Stimulated activated CD4-positive, alpha-beta T cell treated with anti-CD3 and anti-CD28 coated beads, Interleukin-4, amount 100 ng/mL, for 24 hours (primary cell): ENCODE data around the gene PHF24.
"Not testable (repeated sequence)": the region's sequence is repeated elsewhere in the genome, so short reads cannot be mapped to it uniquely, and the experiment has no call there.

Experiments
- DNase-seq: peaks from one replicate; pipeline ENCODE4 v3.0.0-alpha.2; 2020

Gene PHF24

DNA sequence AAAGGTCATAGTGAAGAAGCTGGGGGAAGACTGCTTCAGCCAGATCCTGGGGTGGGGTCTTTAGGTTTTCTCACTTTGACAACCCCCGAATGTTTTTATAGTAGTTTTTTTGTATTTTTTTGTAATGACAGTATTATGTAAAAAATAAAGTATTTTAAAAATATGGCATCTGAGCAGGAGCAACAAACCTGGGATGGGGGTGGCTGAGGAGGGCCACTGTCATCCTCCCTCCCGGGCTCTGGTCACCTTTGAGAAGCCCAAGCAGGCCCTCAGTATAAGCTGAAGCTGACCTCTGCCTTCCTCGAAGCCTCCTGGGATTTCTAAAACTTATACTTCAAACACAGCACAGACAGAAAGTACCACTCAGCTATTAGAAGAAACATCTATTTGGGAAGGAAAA is 40.2 kb downstream of the PHF24 start:
- DNase-seq = no peak

DNA sequence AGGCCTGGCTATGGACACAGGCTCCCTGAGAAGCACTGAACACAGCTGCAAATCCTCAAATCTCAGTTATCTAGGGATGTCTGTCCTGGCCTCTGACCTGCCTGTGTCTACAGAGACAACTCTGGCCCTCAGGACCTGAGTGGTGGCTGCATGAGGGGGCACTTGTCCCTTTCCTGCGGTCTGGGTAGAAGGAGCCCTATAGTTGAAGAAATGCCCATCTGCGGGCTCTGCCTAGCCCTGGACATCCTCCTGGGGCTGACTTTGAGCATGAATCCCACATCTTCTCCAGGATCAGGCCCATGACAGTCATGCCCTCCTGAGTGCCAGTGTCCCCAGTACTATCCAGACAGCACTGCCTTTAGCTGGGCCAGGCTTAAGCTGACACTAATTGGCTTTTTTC is 41.5 kb downstream of the PHF24 start:
- no peak for DNase-seq

DNA sequence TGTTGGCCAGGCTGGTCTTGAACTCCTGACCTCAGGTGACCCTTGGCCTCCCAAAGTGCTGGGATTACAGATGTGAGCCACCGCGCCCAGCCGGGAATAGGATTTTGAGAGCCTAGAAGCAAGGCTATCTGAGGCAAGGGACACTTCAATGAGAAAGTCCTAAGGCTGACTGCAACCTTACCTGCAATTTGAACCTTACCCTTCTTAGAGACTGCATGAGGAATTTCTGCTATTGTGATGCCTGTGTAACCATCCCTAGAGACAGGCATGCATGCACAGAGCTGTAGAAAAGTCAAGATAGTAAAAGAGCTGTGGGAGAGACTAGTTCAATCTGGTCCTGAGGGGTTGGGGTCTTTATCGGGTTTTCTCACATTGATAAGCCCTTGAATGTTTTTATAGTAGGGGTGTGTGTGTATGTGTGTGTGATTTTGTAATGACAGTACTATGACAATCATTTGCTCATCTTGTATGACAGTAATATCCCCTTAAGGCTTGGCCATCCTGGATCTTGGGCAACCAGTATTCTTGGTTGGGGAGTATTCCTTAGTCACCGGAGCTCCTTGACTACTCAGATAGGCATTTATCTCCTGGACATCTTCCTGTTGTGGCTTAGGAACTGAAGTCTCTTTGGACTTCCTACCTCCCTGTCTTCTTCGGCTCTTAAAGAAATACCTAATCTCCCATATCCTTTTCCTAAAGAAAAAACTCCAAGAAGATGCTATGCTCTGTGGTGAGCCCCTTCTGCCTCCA is 42.6 kb downstream of the PHF24 start:
- DNase-seq = no peak

DNA sequence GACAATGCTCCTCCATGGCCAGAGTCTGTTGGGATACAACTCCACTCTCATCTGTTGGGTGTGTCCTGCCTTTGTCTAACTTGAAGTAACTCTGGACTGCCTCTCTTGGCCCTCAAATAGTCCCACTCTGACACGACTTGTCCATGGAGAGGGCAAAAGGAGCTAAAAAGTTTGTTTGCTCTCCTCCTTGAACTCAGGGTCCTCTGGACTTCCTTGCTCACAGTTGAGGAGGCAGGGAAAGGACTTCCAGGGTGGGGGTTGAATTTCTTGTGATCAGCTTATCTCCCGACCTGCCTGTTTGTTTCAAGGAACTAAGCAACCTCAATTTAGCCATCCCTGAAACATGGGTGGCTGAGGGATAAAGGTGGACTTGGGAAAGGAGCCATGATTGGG is 43.2 kb downstream of the PHF24 start:
- no peak for DNase-seq

DNA sequence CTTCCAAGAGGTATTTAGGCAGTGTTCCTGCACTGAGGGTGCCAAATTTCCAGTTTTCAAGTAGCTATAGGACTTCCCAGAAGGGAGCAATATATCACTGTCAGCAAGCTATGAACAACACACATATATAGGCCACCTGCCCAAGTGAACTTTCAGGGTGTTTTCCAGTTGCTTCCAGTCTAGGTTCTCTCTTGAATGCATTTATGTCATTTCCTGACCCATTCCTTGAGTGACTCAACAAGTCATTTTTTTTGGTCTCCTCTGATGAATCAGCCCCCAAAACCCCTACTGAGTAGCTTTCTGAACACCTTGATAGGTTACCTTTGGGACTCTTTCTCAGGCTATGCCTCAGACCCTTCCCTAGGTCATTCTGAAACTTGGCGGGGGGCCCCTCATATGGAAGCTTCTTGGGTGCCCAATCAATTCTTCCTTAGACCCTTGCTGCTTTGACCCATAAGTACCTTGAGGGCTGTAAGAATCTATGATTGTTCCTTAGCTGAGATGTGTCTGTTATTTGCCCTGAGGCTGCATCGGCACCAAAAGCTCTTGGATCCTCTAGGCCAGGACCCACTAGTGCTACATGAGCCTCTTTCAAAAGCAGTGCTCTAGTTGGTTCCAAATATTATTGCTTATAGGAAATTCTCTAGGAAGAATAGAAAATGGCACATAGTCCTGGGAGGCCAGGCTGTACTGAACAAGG is 43.9 kb downstream of the PHF24 start:
- DNase-seq = no peak

DNA sequence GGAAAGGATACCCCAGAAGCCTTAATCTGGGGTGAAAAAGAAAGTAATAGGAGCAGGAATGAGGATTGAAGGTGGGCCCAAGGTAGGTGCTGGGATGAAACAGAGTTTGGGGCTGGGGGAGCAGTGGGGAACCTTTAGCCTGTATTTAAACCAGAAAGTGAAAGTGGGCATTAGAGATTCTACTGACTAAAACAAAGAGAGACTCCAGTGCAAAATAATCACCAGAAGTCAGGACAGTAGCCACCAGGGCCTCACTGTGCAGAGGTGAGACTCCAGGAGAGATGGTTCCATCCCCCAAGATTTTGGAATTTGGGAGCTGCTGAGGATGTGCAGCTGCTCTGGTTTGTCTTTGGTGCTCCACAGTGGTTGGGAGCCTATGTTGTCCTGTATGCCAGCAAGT is 44.5 kb downstream of the PHF24 start:
- no peak for DNase-seq

DNA sequence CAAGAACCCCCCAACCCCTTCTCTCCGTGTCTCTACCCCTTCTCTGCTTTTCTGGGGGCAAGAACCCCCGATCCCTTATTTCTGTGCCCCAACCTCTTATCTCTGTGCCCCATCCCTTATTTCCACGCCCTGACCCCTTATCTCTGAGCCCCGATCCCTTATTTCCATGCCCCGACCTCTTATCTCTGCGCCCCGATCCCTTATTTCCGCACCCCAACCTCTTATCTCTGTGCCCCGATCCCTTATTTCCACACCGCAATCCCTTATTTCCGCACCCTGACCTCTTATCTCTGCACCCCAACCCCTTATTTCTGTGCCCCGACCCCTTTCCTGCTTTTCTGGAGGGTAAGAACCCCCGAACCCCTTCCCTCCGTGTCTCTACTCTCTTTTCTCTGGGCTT is 46.2 kb downstream of the PHF24 start:
- DNase-seq = not testable (repeated sequence)

DNA sequence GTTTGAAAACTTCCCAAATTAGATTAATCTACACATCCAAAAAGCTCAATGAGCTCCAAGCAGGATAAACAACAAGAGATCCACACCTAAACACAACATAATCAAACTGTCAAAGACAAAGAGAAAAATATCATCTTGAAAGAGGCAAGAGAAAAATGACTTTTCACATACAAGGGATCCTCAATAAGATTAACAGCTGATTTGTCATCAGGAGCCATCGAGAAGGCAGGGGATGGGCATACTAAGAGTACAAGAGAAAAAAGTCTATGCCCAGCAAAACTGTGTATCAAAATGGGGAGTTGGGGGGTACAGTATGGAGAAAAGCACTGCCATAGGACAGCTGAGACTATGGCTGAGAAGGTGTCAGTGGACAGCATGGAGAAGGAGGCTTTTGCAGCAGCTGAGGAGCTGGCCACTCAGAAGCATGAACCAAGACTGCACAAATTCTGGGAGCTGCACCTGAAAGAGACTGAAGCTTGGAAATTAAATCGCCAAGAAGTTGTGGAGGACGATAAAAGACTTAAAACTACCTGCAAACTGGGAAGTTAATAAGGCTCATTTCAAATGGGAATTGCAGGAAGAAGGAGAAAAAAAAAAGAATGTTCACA is 52.4 kb downstream of the PHF24 start:
- no peak for DNase-seq

DNA sequence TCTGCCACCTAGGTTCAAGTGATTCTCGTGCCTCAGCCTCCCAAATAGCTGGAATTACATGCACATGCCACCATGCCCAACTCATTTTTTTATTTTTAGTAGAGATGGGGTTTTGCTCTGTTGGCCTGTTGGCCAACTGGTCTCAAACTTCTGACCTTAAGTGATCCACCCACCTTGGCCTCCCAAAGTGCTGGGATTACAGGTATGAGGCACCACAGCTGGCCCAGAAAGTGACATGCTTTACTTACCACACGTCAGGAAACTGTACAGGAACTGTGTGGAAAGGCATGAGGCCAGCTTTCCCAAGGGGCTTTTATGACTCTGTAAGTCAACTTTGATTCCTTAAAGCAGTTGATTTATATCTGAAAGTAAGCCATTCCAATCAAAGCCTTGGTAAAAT is 56.4 kb downstream of the PHF24 start:
- no peak for DNase-seq

DNA sequence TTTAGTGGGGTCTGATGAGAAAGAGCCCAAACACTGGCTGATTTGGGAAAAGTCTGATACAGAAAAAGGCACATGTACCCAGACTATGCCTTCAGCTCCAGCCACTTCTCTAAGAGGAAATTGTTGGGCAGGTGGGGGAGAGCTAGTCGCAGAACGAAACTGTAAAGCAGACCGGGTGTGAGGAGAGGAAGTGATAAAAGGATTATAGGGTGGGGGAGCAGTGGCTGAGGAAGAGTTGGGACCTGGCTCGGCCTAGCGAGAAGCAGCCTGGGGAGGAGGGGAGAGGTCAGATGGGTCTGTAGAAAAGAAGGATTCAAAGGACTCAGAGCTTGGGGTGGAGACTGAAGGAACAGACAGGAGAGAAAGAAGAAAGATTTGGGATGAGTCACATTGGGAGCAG is 65.4 kb downstream of the PHF24 start:
- not testable (repeated sequence) for DNase-seq

DNA sequence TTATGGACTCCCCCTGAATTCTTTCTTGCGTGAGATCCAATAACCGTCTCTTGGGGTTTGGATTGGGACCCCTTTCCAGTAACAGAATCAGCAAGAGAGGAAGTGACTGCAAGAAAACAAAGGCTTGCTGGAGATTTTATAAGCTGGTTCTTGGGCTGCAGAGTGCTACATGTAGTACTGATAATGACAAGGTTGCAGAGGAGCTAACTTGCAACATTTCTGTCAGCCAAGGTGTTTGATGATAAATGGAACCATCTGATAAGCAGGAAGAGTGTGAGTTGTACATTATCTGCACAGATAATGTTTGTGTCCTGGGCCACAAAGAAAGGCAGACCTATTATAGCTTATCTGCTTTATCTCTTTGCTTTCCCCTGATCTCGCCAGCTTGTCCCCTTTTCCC is 68.6 kb downstream of the PHF24 start:
- DNase-seq = no peak

DNA sequence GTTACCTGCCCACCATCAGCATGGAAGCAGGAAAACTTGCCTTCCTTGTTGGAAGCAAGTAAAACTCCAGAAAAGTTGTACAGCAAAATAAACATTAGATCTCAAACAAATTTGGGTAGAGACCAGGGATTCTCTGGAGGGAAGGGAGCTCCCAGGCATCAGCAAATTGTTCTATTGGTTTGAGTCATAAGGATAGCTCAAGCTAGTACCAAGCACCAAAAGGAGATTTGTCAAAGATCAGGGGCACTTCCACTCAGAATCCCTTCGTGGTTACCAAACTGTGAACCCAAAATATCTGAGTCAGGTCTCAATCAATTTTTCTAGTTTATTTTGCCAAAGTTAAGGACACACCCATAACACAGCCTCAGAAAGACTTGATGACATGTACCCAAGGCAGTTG is 69.3 kb downstream of the PHF24 start:
- DNase-seq = no peak

DNA sequence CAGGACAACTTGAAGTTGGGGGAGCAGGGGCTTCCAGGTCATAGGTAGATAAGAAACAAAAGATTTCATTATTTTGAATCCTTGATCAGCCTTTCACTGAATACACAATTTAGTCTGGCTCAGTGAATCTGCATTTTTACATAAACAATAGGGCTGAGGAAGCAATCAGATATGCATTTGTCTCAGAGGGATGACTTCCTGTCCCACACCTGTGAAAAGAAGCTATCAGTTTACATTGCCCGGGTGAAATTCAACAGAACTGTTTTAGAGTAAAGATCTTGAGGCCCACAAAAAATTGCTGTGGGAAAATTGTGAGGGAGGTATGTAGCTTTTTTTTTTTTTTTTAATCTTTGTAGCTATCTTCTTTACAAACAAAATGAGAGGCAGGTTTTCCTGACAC is 69.8 kb downstream of the PHF24 start:
- no peak for DNase-seq

DNA sequence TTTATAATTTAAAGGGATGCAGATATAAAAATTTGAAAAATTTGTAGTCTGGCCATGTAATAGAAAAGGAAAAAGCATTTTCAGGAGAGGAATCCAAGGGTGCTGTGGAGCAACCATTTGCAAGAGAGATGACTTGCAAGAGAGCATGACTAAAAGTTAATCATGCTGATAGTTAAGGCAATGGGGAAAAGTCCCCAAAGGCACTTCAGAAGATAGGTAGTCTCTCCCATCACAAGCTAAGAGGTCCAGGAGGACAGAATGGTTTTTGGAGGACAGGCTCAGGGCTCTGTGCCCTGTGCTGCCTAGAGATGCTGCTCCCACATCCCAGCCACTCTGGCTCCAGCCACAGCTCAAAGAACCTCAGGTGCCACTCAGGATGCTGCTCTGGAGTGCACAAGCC is 70.3 kb downstream of the PHF24 start:
- no peak for DNase-seq

DNA sequence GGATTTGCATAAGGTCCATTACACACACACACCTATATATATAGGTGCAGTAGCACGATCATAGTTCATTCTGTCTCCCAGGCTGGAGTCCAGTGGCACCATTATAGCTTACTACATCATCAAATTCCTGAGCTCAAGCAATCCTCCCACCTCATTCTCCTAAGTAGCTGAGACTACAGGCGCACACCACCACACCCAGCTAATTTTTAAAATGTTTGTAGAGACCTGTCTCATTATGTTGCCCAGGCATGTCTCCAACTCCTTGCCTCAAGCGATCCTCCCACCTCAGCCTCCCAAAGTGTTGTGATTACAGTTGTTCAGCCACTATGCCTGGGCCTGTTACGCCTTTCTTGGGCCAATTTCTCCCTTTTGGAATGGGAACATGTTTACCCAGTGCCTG is 71.2 kb downstream of the PHF24 start:
- DNase-seq = no peak

DNA sequence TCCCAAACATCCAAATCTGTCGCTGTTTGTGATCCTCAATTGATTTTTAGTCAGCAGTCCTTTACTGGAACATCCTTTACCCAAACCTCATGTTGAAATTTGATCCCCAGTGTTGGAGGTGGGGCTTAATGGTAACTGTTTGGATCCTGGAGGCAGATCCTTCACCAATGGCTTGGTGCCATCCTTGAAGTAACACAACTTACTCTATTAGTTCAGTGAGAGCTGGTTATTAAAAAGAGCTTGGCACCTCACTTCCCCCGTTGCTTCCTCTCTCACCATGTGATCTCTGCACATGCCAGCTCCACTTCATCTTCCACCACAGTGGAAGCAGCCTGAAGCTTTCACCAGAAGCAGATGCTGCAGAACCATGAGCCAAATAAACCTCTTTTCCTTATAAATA is 71.8 kb downstream of the PHF24 start:
- DNase-seq = no peak
